ENCODE data around the gene UGT1A10. TPM values are rescaled to one million over a fixed set of nuclear protein-coding genes. Genes with fewer than 3 reads are reported as not detected.

Gene UGT1A10
- total RNA-seq, 1 experiment from 2014 or later, result 0.11 TPM

- Histone ChIP-seq H4K20me1 (ENCODE audit: insufficient read depth, low read depth, low read length) (no peaks in the 10 kb centered on the region), H3K4me3 (ENCODE audit: low read length) (no peak overlapping the region), H3K4me1 (ENCODE audit: low read length) (peaks cover 43% of the 10 kb centered on the region), H3K36me3 (ENCODE audit: insufficient read depth, low read length) (no peaks in the 10 kb centered on the region), H3K27me3 (ENCODE audit: low read length) (no peaks in the 10 kb centered on the region; the same call in 1 of the 2 replicates), H2AFZ (ENCODE audit: low read length) (no peak overlapping the region), H3K79me2 (ENCODE audit: low read length) (no peaks in the 10 kb centered on the region), H3K9me3 (ENCODE audit: low read length) (no peaks in the 10 kb centered on the region), H3K9me2 (replicated peaks; ENCODE audit: insufficient read depth, low read length) (no peaks in the 10 kb centered on the region), H3K4me2 (ENCODE audit: low read depth, low read length, poor library complexity, severe bottlenecking) (no peak overlapping the region), H3K27ac (ENCODE audit: low read length) (no peak overlapping the region), H3K9ac (ENCODE audit: low read length) (no peak overlapping the region)
- DNase-seq, result no peak
These were observed 167.7 kb downstream of the UGT1A10 start for GRCh38 chr2:233803994-233804393.

DNA sequence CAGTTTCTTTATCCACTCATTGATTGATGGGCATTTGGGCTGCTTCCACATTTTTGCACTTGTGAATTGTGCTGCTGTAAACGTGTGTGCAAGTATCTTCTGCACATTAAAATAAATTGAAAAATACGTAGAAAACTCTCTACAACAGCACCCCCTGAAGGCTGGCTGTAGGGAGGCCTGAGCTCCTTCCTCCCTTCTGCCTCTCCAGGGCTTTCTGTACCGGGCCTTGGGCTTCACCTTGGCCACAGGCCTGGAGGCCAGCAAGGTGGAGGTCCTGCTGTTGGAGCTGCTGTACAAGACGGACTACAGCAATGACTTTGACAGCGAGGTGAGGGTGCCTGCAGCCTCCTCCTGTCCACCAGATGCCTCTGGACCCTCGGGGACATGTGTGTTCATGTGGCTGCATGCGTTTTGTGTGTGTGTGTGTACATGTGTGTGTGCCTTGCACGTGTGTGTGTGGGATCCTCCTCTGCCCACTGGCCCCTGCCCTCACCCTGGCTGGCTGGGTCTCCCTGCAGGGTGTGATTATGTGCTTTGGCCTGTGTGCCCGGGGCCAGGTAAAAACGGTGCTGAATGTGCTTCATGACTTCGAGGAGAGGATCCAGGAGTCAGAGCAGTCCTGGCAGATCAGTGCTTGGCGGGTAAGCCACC, 171.1 kb downstream of the UGT1A10 start:
- Histone ChIP-seq H3K4me3 (ENCODE audit: low read length) (no peak overlapping the region), H4K20me1 (ENCODE audit: insufficient read depth, low read depth, low read length) (no peaks in the 10 kb centered on the region), H3K4me2 (ENCODE audit: low read depth, low read length, poor library complexity, severe bottlenecking) (no peak overlapping the region), H3K9me3 (ENCODE audit: low read length) (no peaks in the 10 kb centered on the region), H3K27ac (ENCODE audit: low read length) (no peak overlapping the region), H3K27me3 (ENCODE audit: low read length) (no peaks in the 10 kb centered on the region; the same call in 1 of the 2 replicates), H3K79me2 (ENCODE audit: low read length) (no peaks in the 10 kb centered on the region), H3K4me1 (ENCODE audit: low read length) (peaks cover 20% of the 10 kb centered on the region), H3K36me3 (ENCODE audit: insufficient read depth, low read length) (no peaks in the 10 kb centered on the region), H3K9me2 (replicated peaks; ENCODE audit: insufficient read depth, low read length) (no peaks in the 10 kb centered on the region), H2AFZ (ENCODE audit: low read length) (no peak overlapping the region), H3K9ac (ENCODE audit: low read length) (no peak overlapping the region)
- DNase-seq, result peak; percentile 65

GRCh38 chr2:233807966-233808935, 172.0 kb downstream of the UGT1A10 start:
- H3K9me2 ChIP-seq (replicated peaks; ENCODE audit: insufficient read depth, low read length), result no peaks in the 10 kb centered on the region
- no peaks in the 10 kb centered on the region for H4K20me1 ChIP-seq (ENCODE audit: insufficient read depth, low read depth, low read length)
- H3K9ac ChIP-seq (ENCODE audit: low read length), result no peak overlapping the region
- H3K36me3 ChIP-seq (ENCODE audit: insufficient read depth, low read length), result no peaks in the 10 kb centered on the region
- DNase-seq, result no peak
- no peaks in the 10 kb centered on the region for H3K9me3 ChIP-seq (ENCODE audit: low read length)
- H3K4me2 ChIP-seq (ENCODE audit: low read depth, low read length, poor library complexity, severe bottlenecking), result no peak overlapping the region
- H3K4me1 ChIP-seq (ENCODE audit: low read length), result peaks cover 19% of the 10 kb centered on the region
- H3K27ac ChIP-seq (ENCODE audit: low read length), result no peak overlapping the region
- no peaks in the 10 kb centered on the region; the same call in 1 of the 2 replicates for H3K27me3 ChIP-seq (ENCODE audit: low read length)
- H2AFZ ChIP-seq (ENCODE audit: low read length), result no peak overlapping the region
- no peak overlapping the region for H3K4me3 ChIP-seq (ENCODE audit: low read length)
- H3K79me2 ChIP-seq (ENCODE audit: low read length), result no peaks in the 10 kb centered on the region

DNA sequence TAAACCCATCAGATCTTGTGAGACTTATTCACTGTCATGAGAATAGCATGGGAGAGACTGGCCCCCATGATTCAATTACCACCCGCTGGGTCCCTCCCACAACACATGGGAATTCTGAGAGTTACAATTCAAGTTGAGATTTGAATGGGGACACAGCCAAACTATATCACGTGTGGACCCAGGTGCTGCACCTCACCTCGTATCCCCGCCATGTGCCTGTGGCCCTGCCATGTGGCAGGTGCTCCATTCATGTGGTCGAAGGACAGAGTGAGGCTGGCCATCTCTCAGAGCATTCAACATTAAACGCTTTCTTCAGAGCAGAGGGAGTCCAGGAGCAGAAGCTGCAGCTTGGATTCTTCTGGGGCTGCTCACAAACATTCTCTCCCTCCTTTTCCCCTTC, 174.1 kb downstream of the UGT1A10 start:
- Histone ChIP-seq H3K36me3 (ENCODE audit: insufficient read depth, low read length) (no peaks in the 10 kb centered on the region), H3K27ac (ENCODE audit: low read length) (no peak overlapping the region), H3K79me2 (ENCODE audit: low read length) (no peaks in the 10 kb centered on the region), H3K9ac (ENCODE audit: low read length) (no peak overlapping the region), H4K20me1 (ENCODE audit: insufficient read depth, low read depth, low read length) (no peaks in the 10 kb centered on the region), H3K4me3 (ENCODE audit: low read length) (no peak overlapping the region), H3K4me1 (ENCODE audit: low read length) (peaks cover 33% of the 10 kb centered on the region), H3K9me2 (replicated peaks; ENCODE audit: insufficient read depth, low read length) (no peaks in the 10 kb centered on the region), H3K27me3 (ENCODE audit: low read length) (no peaks in the 10 kb centered on the region; the same call in 1 of the 2 replicates), H2AFZ (ENCODE audit: low read length) (no peak overlapping the region), H3K4me2 (ENCODE audit: low read depth, low read length, poor library complexity, severe bottlenecking) (no peak overlapping the region), H3K9me3 (ENCODE audit: low read length) (no peaks in the 10 kb centered on the region)
- no peak for DNase-seq

DNA sequence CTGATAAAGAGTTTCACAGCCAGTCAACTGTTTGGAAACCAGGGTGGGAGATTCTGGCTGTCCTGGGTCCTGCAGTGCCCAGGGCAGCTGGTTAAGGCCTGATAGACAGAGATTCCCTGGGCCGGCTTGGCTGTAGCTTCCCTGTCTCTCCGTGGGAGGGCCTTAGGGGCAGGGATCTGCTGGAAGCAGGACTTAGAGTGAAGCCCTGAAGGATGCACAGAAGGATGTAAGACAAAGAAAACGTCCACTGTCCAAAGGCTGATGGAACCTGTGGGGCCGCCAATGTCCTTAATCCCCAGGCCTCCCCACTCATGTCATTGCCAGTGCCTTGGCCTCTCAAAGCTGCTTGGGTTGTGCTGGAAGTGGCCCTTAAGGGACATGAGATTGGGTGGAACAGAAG, 174.8 kb downstream of the UGT1A10 start:
- no peaks in the 10 kb centered on the region for H3K36me3 ChIP-seq (ENCODE audit: insufficient read depth, low read length)
- DNase-seq, result no peak
- no peak overlapping the region for H3K4me2 ChIP-seq (ENCODE audit: low read depth, low read length, poor library complexity, severe bottlenecking)

DNA sequence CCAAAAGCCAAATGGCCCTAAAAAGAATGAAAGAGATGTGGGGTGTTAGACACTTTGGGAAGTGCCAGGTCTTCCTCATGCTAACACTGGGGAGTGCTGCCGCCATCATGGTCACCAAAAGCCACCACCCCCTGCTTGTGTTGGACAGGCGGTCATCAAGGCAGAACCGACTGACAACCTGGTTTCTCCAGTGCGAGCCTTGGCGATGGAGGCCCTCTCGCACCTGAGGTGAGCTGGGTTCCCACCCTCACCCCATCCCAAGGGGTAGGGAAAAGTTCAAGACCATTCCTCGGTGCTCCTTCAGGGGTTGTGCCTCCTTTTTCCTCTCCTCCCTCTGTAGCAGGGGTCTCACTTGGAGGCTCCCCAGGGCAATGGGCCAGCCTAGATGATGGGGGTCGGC, 175.5 kb downstream of the UGT1A10 start:
- no peaks in the 10 kb centered on the region for H3K36me3 ChIP-seq (ENCODE audit: insufficient read depth, low read length)
- DNase-seq, result no peak
- H3K4me1 ChIP-seq (ENCODE audit: low read length), result peaks cover 29% of the 10 kb centered on the region
- no peak overlapping the region for H3K4me2 ChIP-seq (ENCODE audit: low read depth, low read length, poor library complexity, severe bottlenecking)
- no peak overlapping the region for H3K4me3 ChIP-seq (ENCODE audit: low read length)
- H3K27ac ChIP-seq (ENCODE audit: low read length), result no peak overlapping the region
- no peak overlapping the region for H2AFZ ChIP-seq (ENCODE audit: low read length)
- no peaks in the 10 kb centered on the region for H3K79me2 ChIP-seq (ENCODE audit: low read length)
- no peaks in the 10 kb centered on the region for H3K9me3 ChIP-seq (ENCODE audit: low read length)
- H3K27me3 ChIP-seq (ENCODE audit: low read length), result no peaks in the 10 kb centered on the region; the same call in 1 of the 2 replicates
- no peaks in the 10 kb centered on the region for H3K9me2 ChIP-seq (replicated peaks; ENCODE audit: insufficient read depth, low read length)
- no peaks in the 10 kb centered on the region for H4K20me1 ChIP-seq (ENCODE audit: insufficient read depth, low read depth, low read length)
- H3K9ac ChIP-seq (ENCODE audit: low read length), result no peak overlapping the region

More for the DNA sequence above, 174.8 kb downstream of the UGT1A10 start:
- Histone ChIP-seq H3K9me2 (replicated peaks; ENCODE audit: insufficient read depth, low read length) (no peaks in the 10 kb centered on the region), H4K20me1 (ENCODE audit: insufficient read depth, low read depth, low read length) (no peaks in the 10 kb centered on the region), H3K4me1 (ENCODE audit: low read length) (peaks cover 31% of the 10 kb centered on the region), H3K27me3 (ENCODE audit: low read length) (no peaks in the 10 kb centered on the region; the same call in 1 of the 2 replicates), H2AFZ (ENCODE audit: low read length) (no peak overlapping the region), H3K79me2 (ENCODE audit: low read length) (no peaks in the 10 kb centered on the region), H3K9me3 (ENCODE audit: low read length) (no peaks in the 10 kb centered on the region), H3K4me3 (ENCODE audit: low read length) (no peak overlapping the region), H3K27ac (ENCODE audit: low read length) (no peak overlapping the region), H3K9ac (ENCODE audit: low read length) (no peak overlapping the region)

GRCh38 chr2:233813236-233814055, 177.2 kb downstream of the UGT1A10 start:
- no peak for DNase-seq
- Histone ChIP-seq H3K9ac (ENCODE audit: low read length) (no peak overlapping the region), H4K20me1 (ENCODE audit: insufficient read depth, low read depth, low read length) (no peaks in the 10 kb centered on the region), H3K27me3 (ENCODE audit: low read length) (no peaks in the 10 kb centered on the region), H3K36me3 (ENCODE audit: insufficient read depth, low read length) (no peaks in the 10 kb centered on the region), H3K27ac (ENCODE audit: low read length) (no peak overlapping the region), H3K9me2 (replicated peaks; ENCODE audit: insufficient read depth, low read length) (no peaks in the 10 kb centered on the region), H3K9me3 (ENCODE audit: low read length) (no peaks in the 10 kb centered on the region), H3K4me1 (ENCODE audit: low read length) (peaks cover 34% of the 10 kb centered on the region), H3K4me3 (ENCODE audit: low read length) (no peak overlapping the region), H3K79me2 (ENCODE audit: low read length) (no peaks in the 10 kb centered on the region), H2AFZ (ENCODE audit: low read length) (no peak overlapping the region), H3K4me2 (ENCODE audit: low read depth, low read length, poor library complexity, severe bottlenecking) (no peak overlapping the region)

Data from Karpas-422 (cell line).